Stimulated activated CD8-positive, alpha-beta memory T cell treated with anti-CD3 and anti-CD28 coated beads, Interleukin-2, amount 100 ng/mL, for 48 hours (primary cell): Measurements from ENCODE around the gene OR2B6.

ENCODE experiments used
- DNase-seq, 2 donors: peaks; one replicate each; pipeline ENCODE4 v3.0.0-alpha.2; 2020; ENCODE audit warnings: low read depth in 2 of 2

OR2B6 gene

DNA sequence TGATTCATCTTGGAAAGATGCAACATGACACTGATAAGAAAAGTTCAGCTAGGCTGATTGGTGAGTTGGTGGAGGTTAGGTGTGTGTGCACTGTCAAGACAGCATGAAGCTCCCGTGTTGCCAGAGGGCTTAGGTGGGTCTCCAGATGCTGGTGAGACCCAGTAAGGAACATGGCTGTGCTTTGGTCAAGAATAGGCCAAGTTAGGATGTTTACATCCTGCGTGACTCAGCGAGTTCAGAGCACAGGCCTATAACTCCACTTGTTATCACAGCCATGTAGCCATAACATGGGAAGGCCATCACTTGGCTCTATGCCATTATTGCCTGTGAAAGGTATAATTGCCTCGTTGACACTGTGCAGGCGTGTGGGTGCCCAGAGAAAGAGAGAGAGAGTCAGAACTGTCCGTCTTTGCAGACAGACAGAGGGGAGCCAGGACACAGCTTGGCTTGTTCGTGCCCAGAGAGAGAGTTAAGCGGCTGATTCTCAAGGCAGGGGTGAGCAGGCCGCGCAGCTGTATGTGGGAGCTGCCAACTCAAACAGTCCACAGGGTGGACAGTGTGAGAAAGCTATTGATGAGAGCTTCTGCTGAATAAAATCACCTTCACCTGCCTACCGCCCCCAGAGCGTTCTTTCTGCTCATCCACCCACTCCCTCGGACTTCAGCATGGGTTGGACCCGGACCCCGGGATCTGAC lies 43.5 kb downstream of the OR2B6 start:
- no peak for DNase-seq

DNA sequence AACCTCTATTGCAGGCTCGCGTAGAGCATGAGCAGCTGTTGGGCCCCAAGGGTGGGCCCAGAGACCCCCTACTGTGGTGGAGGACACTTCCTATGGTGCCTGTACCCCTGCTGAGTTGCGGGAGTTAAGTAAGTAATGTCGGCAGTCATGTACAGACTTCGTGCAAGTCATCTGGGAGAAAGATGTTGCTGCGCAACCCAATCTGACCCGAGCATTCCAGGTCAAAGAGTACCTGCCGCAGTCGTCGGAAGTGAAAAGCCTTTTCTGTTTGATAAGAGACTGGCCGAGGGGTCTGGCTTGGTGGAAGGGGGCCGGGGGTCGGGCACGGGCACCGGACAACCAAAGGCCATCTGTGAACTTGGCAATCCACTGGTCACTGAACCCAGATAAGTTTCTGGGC lies 44.3 kb downstream of the OR2B6 start:
- DNase-seq: no peak

DNA sequence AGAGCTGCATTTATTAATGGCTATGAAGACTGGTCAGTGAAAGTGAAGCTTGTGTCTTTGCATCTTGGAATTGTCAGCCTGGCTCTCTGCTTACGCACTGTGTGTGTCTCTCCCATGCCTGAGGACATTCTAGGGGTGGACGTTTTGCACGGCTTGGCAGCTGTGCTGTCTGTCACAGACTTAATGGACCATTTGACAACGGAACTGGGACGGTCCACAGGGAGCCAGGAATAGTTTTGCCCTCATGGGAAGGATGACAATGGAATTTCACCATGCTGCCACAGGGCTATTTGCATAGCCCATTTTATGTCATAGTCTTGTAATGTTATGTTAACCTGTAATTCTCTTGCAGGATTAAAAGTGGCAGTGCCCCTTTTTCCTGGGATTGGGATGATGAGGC lies 44.7 kb downstream of the OR2B6 start:
- no peak for DNase-seq

GRCh38 chr6:28002161-28002560 lies 45.1 kb downstream of the OR2B6 start:
- DNase-seq: no peak

DNA sequence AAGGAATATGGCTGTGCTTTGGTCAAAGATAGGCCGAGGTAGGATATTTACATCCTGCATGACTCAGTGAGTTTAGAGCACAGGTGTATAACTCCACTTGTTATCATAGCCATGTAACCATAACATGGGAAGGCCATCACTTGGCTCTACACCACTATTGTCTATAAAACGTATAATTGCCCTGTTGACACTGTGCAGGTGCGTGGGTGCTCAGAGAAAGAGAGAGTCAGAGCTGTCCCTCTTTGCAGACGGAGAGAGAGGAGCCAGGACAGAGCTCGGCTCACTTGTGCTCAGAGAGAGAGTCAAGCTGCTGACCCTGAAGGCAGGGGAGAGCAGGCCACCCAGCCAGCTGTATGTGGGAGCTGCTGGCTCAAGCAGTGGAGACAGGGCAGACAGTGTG lies 46.0 kb downstream of the OR2B6 start:
- DNase-seq: no peak

DNA sequence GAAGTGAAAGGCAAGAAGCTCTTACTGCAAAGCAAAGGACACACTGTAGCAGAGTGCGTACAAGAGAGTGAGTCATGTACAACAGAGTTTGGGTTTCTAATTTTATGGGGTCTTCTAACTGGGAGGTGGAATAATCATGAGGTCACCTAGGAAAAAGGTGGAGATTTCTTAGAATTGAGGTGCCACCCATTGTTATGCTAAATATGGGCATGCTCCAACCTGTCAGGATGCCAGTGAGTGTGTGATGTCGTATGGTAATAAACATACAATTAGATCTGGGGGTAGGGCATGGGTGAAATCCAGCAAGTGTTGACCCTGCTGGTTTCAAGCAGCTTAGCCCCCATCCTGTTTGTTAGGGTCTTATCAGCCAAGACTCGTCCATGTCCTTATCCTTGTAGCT lies 46.6 kb downstream of the OR2B6 start:
- no peak for DNase-seq

- no peak for DNase-seq
Observed at GRCh38 chr6:28004350-28005151, 47.5 kb downstream of the OR2B6 start.

DNA sequence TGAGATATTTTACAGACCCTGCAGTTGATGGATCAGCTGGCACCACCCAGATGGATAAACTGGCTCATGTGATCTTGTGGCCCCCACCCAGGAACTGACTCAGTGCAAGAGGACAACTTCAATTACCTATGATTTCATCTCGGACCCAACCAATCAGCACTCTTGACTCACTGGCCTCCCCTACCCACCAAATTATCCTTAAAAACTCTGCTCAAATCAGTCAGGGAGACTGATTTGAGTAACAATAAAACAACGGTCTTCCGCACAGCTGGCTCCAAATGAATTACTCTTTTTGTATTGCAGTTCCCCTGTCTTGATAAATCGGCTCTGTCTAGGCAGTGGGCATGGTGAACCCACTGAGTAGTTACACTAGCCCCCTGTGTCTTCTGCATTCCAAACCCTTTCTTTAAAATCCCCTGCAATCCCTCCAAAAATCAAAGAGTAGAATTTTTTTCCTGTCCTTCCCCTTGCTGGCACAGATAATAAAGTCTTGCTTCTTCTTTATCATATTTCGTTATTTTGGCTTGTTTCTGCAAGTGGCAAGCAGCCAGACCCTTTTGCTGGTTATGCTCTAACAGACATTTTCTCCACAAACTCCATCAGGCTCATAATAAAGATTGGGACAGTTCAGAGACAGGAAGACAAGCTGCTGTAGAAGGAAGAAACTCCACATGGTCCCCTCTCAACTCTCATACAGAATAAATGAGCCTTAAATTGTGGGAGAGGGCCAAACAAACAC lies 48.3 kb downstream of the OR2B6 start:
- DNase-seq: no peak

- no peak for DNase-seq
Observed at GRCh38 chr6:28005975-28006374, 48.9 kb downstream of the OR2B6 start.
